ENCODE data around the gene ZNF746. TPM values are rescaled to one million over a fixed set of nuclear protein-coding genes. Genes with fewer than 3 reads are reported as not detected.
"Not testable (repeated sequence)": the region's sequence is repeated elsewhere in the genome, so short reads cannot be mapped to it uniquely, and the experiment has no call there.

ZNF746 gene
- total and polyA plus RNA-seq, 4 donors, result 8.9 to 25.1 (median 17.1) TPM

GRCh38 chr7:149448961-149449360, 48.6 kb downstream of the ZNF746 start:
- Histone ChIP-seq H3K4me3 (no peak overlapping the region), H3K9ac (ENCODE audit: insufficient read depth in 1 of 2, low read length in 2 of 2) (no peak overlapping the region), H3K27ac (ENCODE audit: low read depth in 1 of 2, low read length in 1 of 2) (no peak overlapping the region), H3K27me3 (ENCODE audit: control insufficient read depth in 3 of 3, insufficient read depth in 3 of 3, low read length in 2 of 3) (no peaks in the 10 kb centered on the region), H3K36me3 (ENCODE audit: control insufficient read depth in 4 of 4, insufficient read depth in 4 of 4, low read length in 4 of 4) (peaks cover 28 to 54% (median 36%) of the 10 kb centered on the region in 4 donors), H3K4me1 (ENCODE audit: control insufficient read depth in 5 of 5, insufficient read depth in 5 of 5, low read length in 5 of 5) (peaks cover 0 to 1% (median 0%) of the 10 kb centered on the region in 5 donors), H3K9me3 (ENCODE audit: control insufficient read depth in 4 of 4, insufficient read depth in 3 of 4, low read length in 3 of 4) (peaks cover 0 to 3% (median 0%) of the 10 kb centered on the region in 4 donors)
- DNase-seq, result no peak
- whole genome bisulfite sequencing, 2 donors, result 89 to 96% methylated on average over 8 of the region's 8 CpGs
- no peak for ATAC-seq (ENCODE audit: insufficient read depth, low FRiP score)
- no peak for TF ChIP-seq CTCF (IDR thresholded peaks at IDR 0.05; ENCODE audit: control extremely low read depth, extremely low read depth)

GRCh38 chr7:149446026-149446425, 51.6 kb downstream of the ZNF746 start:
- H3K9me3 ChIP-seq (ENCODE audit: control insufficient read depth in 4 of 4, insufficient read depth in 3 of 4, low read length in 3 of 4); H3K4me3 ChIP-seq; H3K27ac ChIP-seq (ENCODE audit: low read depth in 1 of 2, low read length in 1 of 2); H3K4me1 ChIP-seq (ENCODE audit: control insufficient read depth in 5 of 5, insufficient read depth in 5 of 5, low read length in 5 of 5); H3K9ac ChIP-seq (ENCODE audit: insufficient read depth in 1 of 2, low read length in 2 of 2); ATAC-seq (ENCODE audit: insufficient read depth, low FRiP score); DNase-seq; H3K27me3 ChIP-seq (ENCODE audit: control insufficient read depth in 3 of 3, insufficient read depth in 3 of 3, low read length in 2 of 3): not testable (repeated sequence)
- peaks cover 27 to 44% (median 31%) of the 10 kb centered on the region in 4 donors for H3K36me3 ChIP-seq (ENCODE audit: control insufficient read depth in 4 of 4, insufficient read depth in 4 of 4, low read length in 4 of 4)
- 97 to 98% methylated on average over 11 of the region's 11 CpGs for WGBS, 2 donors

GRCh38 chr7:149444287-149444686, 53.3 kb downstream of the ZNF746 start:
- DNase-seq (no peak), ATAC-seq (ENCODE audit: insufficient read depth, low FRiP score) (no peak)
- Histone ChIP-seq H3K9ac (ENCODE audit: insufficient read depth in 1 of 2, low read length in 2 of 2) (no peak overlapping the region), H3K9me3 (ENCODE audit: control insufficient read depth in 4 of 4, insufficient read depth in 3 of 4, low read length in 3 of 4) (no peaks in the 10 kb centered on the region), H3K36me3 (ENCODE audit: control insufficient read depth in 4 of 4, insufficient read depth in 4 of 4, low read length in 4 of 4) (peaks cover 11 to 31% (median 15%) of the 10 kb centered on the region in 4 donors), H3K27me3 (ENCODE audit: control insufficient read depth in 3 of 3, insufficient read depth in 3 of 3, low read length in 2 of 3) (no peaks in the 10 kb centered on the region), H3K4me1 (ENCODE audit: control insufficient read depth in 5 of 5, insufficient read depth in 5 of 5, low read length in 5 of 5) (peaks cover 0 to 1% (median 0%) of the 10 kb centered on the region in 5 donors), H3K27ac (ENCODE audit: low read depth in 1 of 2, low read length in 1 of 2) (no peak overlapping the region), H3K4me3 (no peak overlapping the region)
- no peak for TF ChIP-seq CTCF (IDR thresholded peaks at IDR 0.05; ENCODE audit: control extremely low read depth, extremely low read depth)
- WGBS, 2 donors, result 78 to 80% methylated on average over 6 of the region's 6 CpGs

- Histone ChIP-seq H3K4me1 (ENCODE audit: control insufficient read depth in 5 of 5, insufficient read depth in 5 of 5, low read length in 5 of 5) (peaks cover 0 to 1% (median 0%) of the 10 kb centered on the region in 5 donors), H3K4me3 (no peak overlapping the region), H3K9ac (ENCODE audit: insufficient read depth in 1 of 2, low read length in 2 of 2) (no peak overlapping the region), H3K9me3 (ENCODE audit: control insufficient read depth in 4 of 4, insufficient read depth in 3 of 4, low read length in 3 of 4) (no peaks in the 10 kb centered on the region), H3K27me3 (ENCODE audit: control insufficient read depth in 3 of 3, insufficient read depth in 3 of 3, low read length in 2 of 3) (no peaks in the 10 kb centered on the region), H3K27ac (ENCODE audit: low read depth in 1 of 2, low read length in 1 of 2) (no peak overlapping the region), H3K36me3 (ENCODE audit: control insufficient read depth in 4 of 4, insufficient read depth in 4 of 4, low read length in 4 of 4) (peaks cover 4 to 25% (median 12%) of the 10 kb centered on the region in 4 donors)
- no peak for TF ChIP-seq CTCF (IDR thresholded peaks at IDR 0.05; ENCODE audit: control extremely low read depth, extremely low read depth)
- no peak for ATAC-seq (ENCODE audit: insufficient read depth, low FRiP score)
- 97 to 98% methylated on average over 7 of the region's 7 CpGs for WGBS, 2 donors
- no peak for DNase-seq
Observed at GRCh38 chr7:149443523-149443922, 54.1 kb downstream of the ZNF746 start.
